Tibial nerve (tissue), 3 donors: ENCODE measurements around the gene MTRFR.
"Not testable (repeated sequence)": the region's sequence is repeated elsewhere in the genome, so short reads cannot be mapped to it uniquely, and the experiment has no call there.

Source experiments
- POLR2A ChIP-seq, 2 donors: fragments of 450-650 bp; IDR thresholded peaks; one replicate each; pipeline ENCODE4 v1.6.1; 2017; ENCODE audit warnings: antibody characterized with exemption in 2 of 2, mild to moderate bottlenecking in 2 of 2, moderate library complexity in 2 of 2
- TF ChIP-seq, protein P1 (sequence below), 5 experiments: fragments of 200-600 bp in 3 of 5; fragments of 450-650 bp in 2 of 5; sonication (generic) in 3 of 5; IDR thresholded peaks; one replicate each; pipeline ENCODE4 v1.5.1; 2016 to 2019; ENCODE audit warnings: antibody characterized with exemption in 5 of 5, mild to moderate bottlenecking in 3 of 5, moderate library complexity in 2 of 5

DNA sequence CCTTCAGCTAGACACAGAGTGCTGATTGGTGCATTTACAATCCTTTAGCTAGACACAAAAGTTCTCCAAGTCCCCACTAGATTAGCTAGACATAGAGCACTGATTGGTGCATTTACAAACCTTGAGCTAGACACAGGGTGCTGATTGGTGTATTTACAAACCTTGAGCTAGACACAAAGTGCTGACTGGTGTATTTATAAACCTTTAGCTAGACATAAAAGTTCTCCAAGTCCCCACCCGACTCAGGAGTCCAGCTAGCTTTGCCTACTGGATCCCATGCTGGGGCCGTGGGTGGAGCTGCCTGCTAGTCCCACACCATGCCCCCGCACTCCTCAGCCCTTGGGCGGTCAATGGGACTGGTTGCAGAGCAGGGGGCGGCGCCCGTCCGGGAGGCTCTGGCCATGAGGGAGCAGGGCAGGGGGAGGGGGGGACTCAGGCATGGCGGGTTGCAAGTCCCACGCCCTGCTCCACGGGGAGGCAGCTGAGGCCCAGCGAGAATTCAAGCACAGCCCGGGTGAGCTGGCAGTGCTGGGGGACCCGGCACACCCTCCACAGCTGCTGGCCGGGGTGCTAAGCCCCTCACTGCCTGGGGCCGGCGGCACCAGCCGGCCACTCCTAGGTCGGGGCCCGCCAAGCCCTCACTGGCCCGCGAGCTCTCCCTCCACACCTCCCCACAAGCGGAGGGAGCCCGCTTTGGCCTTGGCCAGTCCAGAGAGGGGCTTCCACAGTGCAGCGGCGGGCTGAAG lies 15.9 kb downstream of the MTRFR start:
- TF ChIP-seq POLR2A (IDR thresholded peaks at IDR 0.05), result not testable (repeated sequence)
- TF ChIP-seq, protein P1, sequence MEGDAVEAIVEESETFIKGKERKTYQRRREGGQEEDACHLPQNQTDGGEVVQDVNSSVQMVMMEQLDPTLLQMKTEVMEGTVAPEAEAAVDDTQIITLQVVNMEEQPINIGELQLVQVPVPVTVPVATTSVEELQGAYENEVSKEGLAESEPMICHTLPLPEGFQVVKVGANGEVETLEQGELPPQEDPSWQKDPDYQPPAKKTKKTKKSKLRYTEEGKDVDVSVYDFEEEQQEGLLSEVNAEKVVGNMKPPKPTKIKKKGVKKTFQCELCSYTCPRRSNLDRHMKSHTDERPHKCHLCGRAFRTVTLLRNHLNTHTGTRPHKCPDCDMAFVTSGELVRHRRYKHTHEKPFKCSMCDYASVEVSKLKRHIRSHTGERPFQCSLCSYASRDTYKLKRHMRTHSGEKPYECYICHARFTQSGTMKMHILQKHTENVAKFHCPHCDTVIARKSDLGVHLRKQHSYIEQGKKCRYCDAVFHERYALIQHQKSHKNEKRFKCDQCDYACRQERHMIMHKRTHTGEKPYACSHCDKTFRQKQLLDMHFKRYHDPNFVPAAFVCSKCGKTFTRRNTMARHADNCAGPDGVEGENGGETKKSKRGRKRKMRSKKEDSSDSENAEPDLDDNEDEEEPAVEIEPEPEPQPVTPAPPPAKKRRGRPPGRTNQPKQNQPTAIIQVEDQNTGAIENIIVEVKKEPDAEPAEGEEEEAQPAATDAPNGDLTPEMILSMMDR (IDR thresholded peaks at IDR 0.05), result not testable (repeated sequence)
